HG02678 (cell line): ENCODE results near the gene PTGDR.

ENCODE experiments used
- ATAC-seq: cut with Tn5 transposase; IDR thresholded peaks from one replicate; pipeline ENCODE4 v1.9.1; 2021; ENCODE audit warnings: mild to moderate bottlenecking, moderate library complexity; ENCODE audit not compliant: unreplicated experiment

PTGDR gene

GRCh38 chr14:52263190-52263589, 4.3 kb upstream of the PTGDR start:
- no peak for ATAC-seq

GRCh38 chr14:52265253-52265652, 2.2 kb upstream of the PTGDR start:
- no peak for ATAC-seq

GRCh38 chr14:52266179-52266578, 1.3 kb upstream of the PTGDR start:
- no peak for ATAC-seq

- no peak for ATAC-seq
These were observed 716 bp upstream of the PTGDR start for GRCh38 chr14:52266782-52267181.

- no peak for ATAC-seq
These were observed 972 bp downstream of the PTGDR start for GRCh38 chr14:52268279-52269061.

GRCh38 chr14:52269100-52269499, 1.6 kb downstream of the PTGDR start:
- ATAC-seq: no peak

- no peak for ATAC-seq
These were observed 2.5 kb downstream of the PTGDR start for GRCh38 chr14:52269982-52270381.

GRCh38 chr14:52271538-52271937, 4.0 kb downstream of the PTGDR start:
- ATAC-seq: no peak

- no peak for ATAC-seq
These were observed 4.9 kb downstream of the PTGDR start for GRCh38 chr14:52272375-52272774.

- ATAC-seq: no peak
These were observed 7.9 kb downstream of the PTGDR start for GRCh38 chr14:52275372-52275771.

GRCh38 chr14:52277552-52277951, 10.1 kb downstream of the PTGDR start:
- no peak for ATAC-seq

GRCh38 chr14:52279408-52279807, 11.9 kb downstream of the PTGDR start:
- no peak for ATAC-seq

GRCh38 chr14:52283099-52283498, 15.6 kb downstream of the PTGDR start:
- ATAC-seq: no peak

- ATAC-seq: no peak
These were observed 19.5 kb downstream of the PTGDR start for GRCh38 chr14:52286661-52287649.

GRCh38 chr14:52296378-52296777, 28.9 kb downstream of the PTGDR start:
- ATAC-seq: no peak

- no peak for ATAC-seq
These were observed 31.3 kb downstream of the PTGDR start for GRCh38 chr14:52298795-52299194.

- no peak for ATAC-seq
These were observed 32.3 kb downstream of the PTGDR start for GRCh38 chr14:52299692-52300278.

- no peak for ATAC-seq
These were observed 35.7 kb downstream of the PTGDR start for GRCh38 chr14:52303236-52303635.

- ATAC-seq: no peak
These were observed 36.9 kb downstream of the PTGDR start for GRCh38 chr14:52304248-52304904.

- no peak for ATAC-seq
These were observed 37.5 kb downstream of the PTGDR start for GRCh38 chr14:52305014-52305413.

- no peak for ATAC-seq
These were observed 39.9 kb downstream of the PTGDR start for GRCh38 chr14:52307376-52307775.
